Kidney glomerular epithelial cell (primary cell): ENCODE data around the gene L3MBTL3.

Source experiments
- DNase-seq: peaks from one replicate; lab custom pipeline; 2025; lab: John Stamatoyannopoulos, UW

L3MBTL3 gene

GRCh38 chr6:130027948-130028347, 9.6 kb downstream of the L3MBTL3 start:
- DNase-seq: no peak

- DNase-seq: no peak
Observed at GRCh38 chr6:130029163-130029562, 10.8 kb downstream of the L3MBTL3 start.

GRCh38 chr6:130032758-130033340, 14.5 kb downstream of the L3MBTL3 start:
- no peak for DNase-seq

GRCh38 chr6:130033949-130034348, 15.6 kb downstream of the L3MBTL3 start:
- no peak for DNase-seq

GRCh38 chr6:130034378-130035146, 16.2 kb downstream of the L3MBTL3 start:
- DNase-seq: peak; percentile 36

- DNase-seq: no peak
Observed at GRCh38 chr6:130035211-130035610, 16.8 kb downstream of the L3MBTL3 start.

- DNase-seq: peak; percentile 30
Observed at GRCh38 chr6:130037207-130037811, 18.9 kb downstream of the L3MBTL3 start.

- no peak for DNase-seq
Observed at GRCh38 chr6:130041594-130041993, 23.2 kb downstream of the L3MBTL3 start.

GRCh38 chr6:130043344-130043743, 25.0 kb downstream of the L3MBTL3 start:
- no peak for DNase-seq

- no peak for DNase-seq
Observed at GRCh38 chr6:130045622-130046021, 27.2 kb downstream of the L3MBTL3 start.

GRCh38 chr6:130046671-130047070, 28.3 kb downstream of the L3MBTL3 start:
- DNase-seq: no peak

- DNase-seq: no peak
Observed at GRCh38 chr6:130047088-130047995, 29.0 kb downstream of the L3MBTL3 start.

- DNase-seq: no peak
Observed at GRCh38 chr6:130050230-130050629, 31.8 kb downstream of the L3MBTL3 start.

GRCh38 chr6:130054725-130055124, 36.3 kb downstream of the L3MBTL3 start:
- DNase-seq: no peak

- no peak for DNase-seq
Observed at GRCh38 chr6:130055271-130055670, 36.9 kb downstream of the L3MBTL3 start.

- DNase-seq: no peak
Observed at GRCh38 chr6:130057495-130057894, 39.1 kb downstream of the L3MBTL3 start.

- DNase-seq: no peak
Observed at GRCh38 chr6:130063806-130064205, 45.4 kb downstream of the L3MBTL3 start.

GRCh38 chr6:130065609-130066156, 47.3 kb downstream of the L3MBTL3 start:
- no peak for DNase-seq

GRCh38 chr6:130069485-130069884, 51.1 kb downstream of the L3MBTL3 start:
- no peak for DNase-seq

- no peak for DNase-seq
Observed at GRCh38 chr6:130070326-130070725, 51.9 kb downstream of the L3MBTL3 start.

- DNase-seq: no peak
Observed at GRCh38 chr6:130070792-130071191, 52.4 kb downstream of the L3MBTL3 start.

- no peak for DNase-seq
Observed at GRCh38 chr6:130075879-130076460, 57.6 kb downstream of the L3MBTL3 start.
